ENCODE measurements around the gene NPAS1.
"Not testable (repeated sequence)": the region's sequence is repeated elsewhere in the genome, so short reads cannot be mapped to it uniquely, and the experiment has no call there.

The NPAS1 gene

GRCh38 chr19:47074621-47075020, 55.0 kb downstream of the NPAS1 start:
- CTCF ChIA-PET, result no interaction called here
- POLR2A ChIA-PET, result no interaction called here
- TF ChIP-seq L3MBTL2 (conservative IDR thresholded peaks at IDR 0.05) (no peak), CTBP1 (IDR thresholded peaks at IDR 0.05; ENCODE audit: borderline replicate concordance) (no peak), SUZ12 (IDR thresholded peaks at IDR 0.05) (no peak), SP1 (IDR thresholded peaks at IDR 0.05) (no peak), FOXK2 (IDR thresholded peaks at IDR 0.05) (no peak), PKNOX1 (IDR thresholded peaks at IDR 0.05) (no peak), ELF4 (IDR thresholded peaks at IDR 0.05) (no peak), HDGF (IDR thresholded peaks at IDR 0.05; ENCODE audit: borderline replicate concordance) (no peak), NFRKB (IDR thresholded peaks at IDR 0.05) (no peak), LEF1 (IDR thresholded peaks at IDR 0.05; ENCODE audit: borderline replicate concordance) (no peak), TARDBP (IDR thresholded peaks at IDR 0.05) (no peak), FOXM1 (IDR thresholded peaks at IDR 0.05; ENCODE audit: borderline replicate concordance) (no peak), BHLHE40 (IDR thresholded peaks at IDR 0.05; ENCODE audit: borderline replicate concordance) (no peak), ARNT (IDR thresholded peaks at IDR 0.05) (no peak), ZNF384 (IDR thresholded peaks at IDR 0.05) (no peak), FOXA1 (IDR thresholded peaks at IDR 0.05) (no peak)

GRCh38 chr19:47075179-47075810, 55.7 kb downstream of the NPAS1 start:
- no peak for DNase-seq (ENCODE audit: extremely low spot score)
- CTCF ChIA-PET, result no interaction called here
- TF ChIP-seq CTBP1 (IDR thresholded peaks at IDR 0.05; ENCODE audit: borderline replicate concordance) (no peak), ELF4 (IDR thresholded peaks at IDR 0.05) (no peak), LEF1 (IDR thresholded peaks at IDR 0.05; ENCODE audit: borderline replicate concordance) (no peak), SP1 (IDR thresholded peaks at IDR 0.05) (no peak), HDGF (IDR thresholded peaks at IDR 0.05; ENCODE audit: borderline replicate concordance) (no peak), BHLHE40 (IDR thresholded peaks at IDR 0.05; ENCODE audit: borderline replicate concordance) (no peak), SUZ12 (IDR thresholded peaks at IDR 0.05) (no peak), ARNT (IDR thresholded peaks at IDR 0.05) (no peak), ZNF384 (IDR thresholded peaks at IDR 0.05) (no peak), FOXA1 (IDR thresholded peaks at IDR 0.05) (no peak), FOXK2 (IDR thresholded peaks at IDR 0.05) (no peak), L3MBTL2 (conservative IDR thresholded peaks at IDR 0.05) (no peak), FOXM1 (IDR thresholded peaks at IDR 0.05; ENCODE audit: borderline replicate concordance) (no peak), NFRKB (IDR thresholded peaks at IDR 0.05) (no peak)
- POLR2A ChIA-PET, result interaction anchor here (1.3 kb wide), 1 partner anchor 38 kb away, joined by 5 read pairs; the partner anchor contains the start of gene ZC3H4

More at GRCh38 chr19:47074621-47075020, 55.0 kb downstream of the NPAS1 start:
- DNase-seq (ENCODE audit: extremely low spot score), result no peak

GRCh38 chr19:47075941-47076340, 56.3 kb downstream of the NPAS1 start:
- TF ChIP-seq FOXM1 (IDR thresholded peaks at IDR 0.05; ENCODE audit: borderline replicate concordance) (no peak), HDGF (IDR thresholded peaks at IDR 0.05; ENCODE audit: borderline replicate concordance) (no peak), CTBP1 (IDR thresholded peaks at IDR 0.05; ENCODE audit: borderline replicate concordance) (no peak), ARNT (IDR thresholded peaks at IDR 0.05) (no peak), FOXA1 (IDR thresholded peaks at IDR 0.05) (no peak), FOXK2 (IDR thresholded peaks at IDR 0.05) (no peak), SUZ12 (IDR thresholded peaks at IDR 0.05) (no peak), L3MBTL2 (conservative IDR thresholded peaks at IDR 0.05) (no peak), SP1 (IDR thresholded peaks at IDR 0.05) (no peak), NFRKB (IDR thresholded peaks at IDR 0.05) (no peak), TARDBP (IDR thresholded peaks at IDR 0.05) (no peak), ELF4 (IDR thresholded peaks at IDR 0.05) (no peak), ZNF384 (IDR thresholded peaks at IDR 0.05) (no peak), LEF1 (IDR thresholded peaks at IDR 0.05; ENCODE audit: borderline replicate concordance) (no peak), PKNOX1 (IDR thresholded peaks at IDR 0.05) (no peak), BHLHE40 (IDR thresholded peaks at IDR 0.05; ENCODE audit: borderline replicate concordance) (no peak)
- CTCF ChIA-PET, result no interaction called here
- POLR2A ChIA-PET, result interaction anchor here (1.3 kb wide), 1 partner anchor 37 kb away, joined by 5 read pairs; the partner anchor contains the start of gene ZC3H4
- no peak for DNase-seq (ENCODE audit: extremely low spot score)

GRCh38 chr19:47078351-47078750, 58.7 kb downstream of the NPAS1 start:
- CTCF ChIA-PET, result interaction anchor here (0.6 to 1.4 kb wide), 2 partner anchors 15 to 166 kb away, joined by 5 read pairs; no protein-coding TSS in a partner anchor
- POLR2A ChIA-PET, result not testable (repeated sequence)

GRCh38 chr19:47081095-47081494, 61.5 kb downstream of the NPAS1 start:
- ChIA-PET CTCF (interaction anchor here (0.8 to 1.2 kb wide), 4 partner anchors 19 to 50 kb away, joined by 3 to 5 read pairs (median 3); partner anchors contain the start of gene SAE1), POLR2A (interaction anchor here (1.7 to 3.2 kb wide), 2 partner anchors 32 to 46 kb away, joined by 3 to 26 read pairs; partner anchors contain the start of gene ZC3H4)
- TF ChIP-seq SP1 (IDR thresholded peaks at IDR 0.05) (no peak), NFRKB (IDR thresholded peaks at IDR 0.05) (no peak), L3MBTL2 (conservative IDR thresholded peaks at IDR 0.05) (no peak), LEF1 (IDR thresholded peaks at IDR 0.05; ENCODE audit: borderline replicate concordance) (no peak), SUZ12 (IDR thresholded peaks at IDR 0.05) (no peak)
- no peak for DNase-seq (ENCODE audit: extremely low spot score)

More at GRCh38 chr19:47078351-47078750, 58.7 kb downstream of the NPAS1 start:
- not testable (repeated sequence) for DNase-seq (ENCODE audit: extremely low spot score)

GRCh38 chr19:47082493-47082892, 62.9 kb downstream of the NPAS1 start:
- POLR2A ChIA-PET, result interaction anchor here (0.6 kb wide), 1 partner anchor 31 kb away, joined by 3 read pairs; the partner anchor contains the start of gene ZC3H4
- DNase-seq (ENCODE audit: extremely low spot score), result no peak
- CTCF ChIA-PET, result interaction anchor here (1.1 kb wide), 1 partner anchor 42 kb away, joined by 5 read pairs; no protein-coding TSS in a partner anchor
- TF ChIP-seq ZNF384 (IDR thresholded peaks at IDR 0.05) (no peak), CTBP1 (IDR thresholded peaks at IDR 0.05; ENCODE audit: borderline replicate concordance) (no peak), NFRKB (IDR thresholded peaks at IDR 0.05) (no peak), FOXM1 (IDR thresholded peaks at IDR 0.05; ENCODE audit: borderline replicate concordance) (no peak), PKNOX1 (IDR thresholded peaks at IDR 0.05) (no peak), BHLHE40 (IDR thresholded peaks at IDR 0.05; ENCODE audit: borderline replicate concordance) (no peak), ELF4 (IDR thresholded peaks at IDR 0.05) (no peak), L3MBTL2 (conservative IDR thresholded peaks at IDR 0.05) (no peak), FOXA1 (IDR thresholded peaks at IDR 0.05) (no peak)
